HCT116 (cell line): ENCODE data around the gene PSME3IP1. TPM values are rescaled to one million over a fixed set of nuclear protein-coding genes. Genes with fewer than 3 reads are reported as not detected.

Experiments used
- ATAC-seq: fragments of 200-7000 bp; cut with Tn5 transposase; 2 replicates; pipeline ENCODE4 v1.9.1; 2020; ENCODE audit warnings: mild to moderate bottlenecking, moderate library complexity
- BruUV-seq: library from RNA; stranded (reverse); fragments of 400-500 nt; replicated peaks from 2 replicates; lab custom pipeline; 2021; lab: Mats Ljungman, UMichigan
- CTCF ChIA-PET: fragments of 300-600 bp; sonication (Branson Sonifier 250); formaldehyde crosslinking; loops from one replicate; lab custom pipeline; 2021; ENCODE audit warnings: antibody characterized with exemption; lab: Charles Lee
- POLR2A ChIA-PET: fragments of 300-600, 350-600 bp; sonication (Branson Sonifier 250); formaldehyde crosslinking; loops from one replicate; lab custom pipeline; 2021; ENCODE audit warnings: antibody characterized with exemption; lab: Charles Lee
- RAD21 ChIA-PET, 2 experiments: fragments of 300-600 bp; sonication (Branson Sonifier 250); formaldehyde crosslinking; loops; one replicate each; lab custom pipeline; 2023; ENCODE audit warnings: low total read pairs in 2 of 2; ENCODE audit not compliant: uncharacterized antibody in 2 of 2, unreplicated experiment in 2 of 2, low non-redundant PET in 1 of 2; lab: Charles Lee
- DNase-seq: peaks from one replicate; pipeline ENCODE4 v3.0.0-alpha.2; 2010; ENCODE audit warnings: low read depth, low spot score
- H2AFZ ChIP-seq: fragments of 200-600 bp; shearing (Covaris generic), sonication (generic); 2 replicates; pipeline ENCODE4 v1.6.1; 2017; ENCODE audit warnings: low read depth, mixed run types, mixed read lengths, antibody characterized with exemption, low read length; ENCODE audit not compliant: poor library complexity, severe bottlenecking
- H3K27ac ChIP-seq: 2 replicates; pipeline ENCODE4 v1.5.1; 2012; ENCODE audit warnings: low read depth, low read length
- H3K27me3 ChIP-seq: fragments of 200-600 bp; sonication (generic); 2 replicates; pipeline ENCODE4 v1.6.1; 2016; ENCODE audit warnings: mixed run types, low read length, mixed read lengths; ENCODE audit not compliant: insufficient read depth
- H3K36me3 ChIP-seq, 2 experiments: fragments of 200-500 bp in 1 of 2; fragments of 200-600 bp in 1 of 2; sonication (Bioruptor generic) in 1 of 2; sonication (generic) in 1 of 2; 2 replicates each; pipeline versions ENCODE4 v1.5.1 to v1.6.1; 2014 to 2016; ENCODE audit warnings: low read length in 2 of 2, inconsistent platforms in 1 of 2, mixed read lengths in 1 of 2, mixed run types in 1 of 2; ENCODE audit not compliant: insufficient read depth in 2 of 2, control insufficient read depth in 1 of 2
- H3K4me1 ChIP-seq, 2 experiments: fragments of 200-600 bp in 1 of 2; sonication (generic) in 1 of 2; 2 replicates each; pipeline versions ENCODE4 v1.5.1 to v1.6.1; 2012 to 2017; ENCODE audit warnings: low read length in 2 of 2, inconsistent platforms in 1 of 2, mild to moderate bottlenecking in 1 of 2, mixed read lengths in 1 of 2, mixed run types in 1 of 2, moderate library complexity in 1 of 2; ENCODE audit not compliant: insufficient read depth in 2 of 2, control insufficient read depth in 1 of 2
- H3K4me2 ChIP-seq: fragments of 200-600 bp; sonication (generic); 2 replicates; pipeline ENCODE4 v1.6.1; 2017; ENCODE audit warnings: mixed run types, low read length, mixed read lengths
- H3K4me3 ChIP-seq, 2 experiments: fragments of 200-600 bp in 1 of 2; sonication (generic) in 1 of 2; replicated peaks in 1 of 2; 2 replicates each; pipeline ENCODE4 v1.5.1; 2011 to 2016; ENCODE audit warnings: low read length in 2 of 2, control low read depth in 1 of 2, low read depth in 1 of 2, mild to moderate bottlenecking in 1 of 2, mixed read lengths in 1 of 2, mixed run types in 1 of 2
- H3K79me2 ChIP-seq: fragments of 200-600 bp; sonication (generic); 2 replicates; pipeline ENCODE4 v1.6.1; 2017; ENCODE audit warnings: mild to moderate bottlenecking, mixed run types, low read length, moderate library complexity, mixed read lengths; ENCODE audit not compliant: insufficient read depth
- H3K9ac ChIP-seq: fragments of 200-600 bp; sonication (generic); 2 replicates; pipeline ENCODE4 v1.6.1; 2016; ENCODE audit warnings: low read length, mixed read lengths
- H3K9me2 ChIP-seq: fragments of 200-600 bp; sonication (generic), shearing (Covaris generic); 2 replicates; pipeline ENCODE4 v1.6.1; 2017; ENCODE audit warnings: mixed run types, mild to moderate bottlenecking, moderate library complexity; ENCODE audit not compliant: insufficient read depth
- H3K9me3 ChIP-seq, 2 experiments: fragments of 200-500 bp in 1 of 2; fragments of 200-600 bp in 1 of 2; sonication (Bioruptor generic) in 1 of 2; sonication (generic) in 1 of 2; 2 replicates each; pipeline ENCODE4 v1.6.1; 2014 to 2017; ENCODE audit warnings: low read length in 2 of 2, mixed read lengths in 2 of 2, inconsistent platforms in 1 of 2, low read depth in 1 of 2, mild to moderate bottlenecking in 1 of 2, mixed run types in 1 of 2, moderate library complexity in 1 of 2; ENCODE audit not compliant: control insufficient read depth in 1 of 2, insufficient read depth in 1 of 2
- H4K20me1 ChIP-seq: fragments of 200-600 bp; sonication (generic), shearing (Covaris generic); 2 replicates; pipeline ENCODE4 v1.6.1; 2017; ENCODE audit warnings: mixed run types, mild to moderate bottlenecking, moderate library complexity; ENCODE audit not compliant: insufficient read depth
- ATF3 ChIP-seq: IDR thresholded peaks from 2 replicates; pipeline ENCODE4 v1.6.1; 2012
- CBX3 ChIP-seq: IDR thresholded peaks from 2 replicates; pipeline ENCODE4 v1.6.1; 2012; ENCODE audit warnings: low read depth
- CEBPB ChIP-seq: IDR thresholded peaks from 2 replicates; pipeline ENCODE4 v1.6.1; 2012; ENCODE audit warnings: low read depth
- CTCF ChIP-seq, 3 experiments: fragments of 200-600 bp in 1 of 3; sonication (generic) in 1 of 3; IDR thresholded peaks in 2 of 3; conservative IDR thresholded peaks in 1 of 3; 2 replicates each; pipeline ENCODE4 v1.5.1; 2012 to 2017; ENCODE audit warnings: low read depth in 2 of 3, low read length in 2 of 3, antibody characterized with exemption in 1 of 3, borderline replicate concordance in 1 of 3, control low read depth in 1 of 3, mild to moderate bottlenecking in 1 of 3, mixed read lengths in 1 of 3, mixed run types in 1 of 3, moderate library complexity in 1 of 3; ENCODE audit not compliant: insufficient read depth in 1 of 3
- EGR1 ChIP-seq: IDR thresholded peaks from 2 replicates; pipeline ENCODE4 v1.6.1; 2012; ENCODE audit warnings: low read depth
- ELF1 ChIP-seq: IDR thresholded peaks from 2 replicates; pipeline ENCODE4 v1.6.1; 2012; ENCODE audit warnings: low read depth, borderline replicate concordance
- EZH2 ChIP-seq: fragments of 200-600 bp; sonication (generic); IDR thresholded peaks from 2 replicates; pipeline ENCODE4 v1.6.1; 2017; ENCODE audit warnings: antibody characterized with exemption, mixed run types
- EZH2phosphoT487 ChIP-seq: fragments of 200-600 bp; IDR thresholded peaks from 2 replicates; pipeline ENCODE4 v1.6.1; 2018; ENCODE audit warnings: antibody characterized with exemption, borderline replicate concordance
- FOSL1 ChIP-seq: IDR thresholded peaks from 2 replicates; pipeline ENCODE4 v1.6.1; 2012; ENCODE audit warnings: low read depth
- JUND ChIP-seq: IDR thresholded peaks from 2 replicates; pipeline ENCODE4 v1.6.1; 2012
- MAX ChIP-seq: IDR thresholded peaks from 2 replicates; pipeline ENCODE4 v1.6.1; 2012
- POLR2A ChIP-seq: IDR thresholded peaks from 2 replicates; pipeline ENCODE4 v1.7.0; 2011; ENCODE audit warnings: borderline replicate concordance; ENCODE audit not compliant: insufficient read depth, insufficient read length; ENCODE audit errors: extremely low read depth
- POLR2AphosphoS5 ChIP-seq: IDR thresholded peaks from 2 replicates; pipeline ENCODE4 v1.6.1; 2011; ENCODE audit warnings: mild to moderate bottlenecking, low read depth, low read length, moderate library complexity
- RAD21 ChIP-seq: IDR thresholded peaks from 2 replicates; pipeline ENCODE4 v1.6.1; 2012; ENCODE audit warnings: low read depth, mild to moderate bottlenecking
- REST ChIP-seq: IDR thresholded peaks from 2 replicates; pipeline ENCODE4 v1.6.1; 2012; ENCODE audit warnings: low read depth
- SIN3A ChIP-seq: IDR thresholded peaks from 2 replicates; pipeline ENCODE4 v1.6.1; 2012; ENCODE audit warnings: low read depth
- SRF ChIP-seq: IDR thresholded peaks from 2 replicates; pipeline ENCODE4 v1.6.1; 2012; ENCODE audit warnings: low read depth
- TCF7L2 ChIP-seq: IDR thresholded peaks from 2 replicates; pipeline ENCODE4 v1.7.0; 2011; ENCODE audit warnings: borderline replicate concordance, inconsistent platforms; ENCODE audit not compliant: insufficient read depth, insufficient read length; ENCODE audit errors: extremely low read depth
- YY1 ChIP-seq: IDR thresholded peaks from 2 replicates; pipeline ENCODE4 v1.6.1; 2011; ENCODE audit warnings: low read length, low read depth, moderate library complexity, mild to moderate bottlenecking; ENCODE audit not compliant: insufficient replicate concordance; ENCODE audit errors: extremely low read depth
- ZNF274 ChIP-seq: fragments of 200-500 bp; sonication (Bioruptor generic); IDR thresholded peaks from 2 replicates; pipeline ENCODE4 v1.6.1; 2014; ENCODE audit warnings: mild to moderate bottlenecking, low read depth, low read length, inconsistent platforms
- intact Hi-C: fragments of 100-400 bp; cut with micrococcal nuclease; formaldehyde crosslinking; loops from 2 replicates; pipeline ENCODE4 v1.10.0; 2022
- total RNA-seq: library from RNA; stranded (reverse); gene quantifications from one replicate; pipeline ENCODE4 v1.2.1, GENCODE V29; 2021; ENCODE audit not compliant: unreplicated experiment

Gene PSME3IP1
- total RNA-seq, 1 experiment from 2014 or later, result 88.5 TPM

GRCh38 chr16:57163842-57164241 lies 22.0 kb downstream of the PSME3IP1 start:
- H2AFZ ChIP-seq, result no peak overlapping the region
- intact Hi-C loops, result no loop called here
- POLR2A ChIA-PET, result no interaction called here
- no peak overlapping the region for H3K27ac ChIP-seq
- no peaks in the 10 kb centered on the region for H3K27me3 ChIP-seq
- no peak overlapping the region for H3K9ac ChIP-seq
- no peaks in the 10 kb centered on the region for H3K9me3 ChIP-seq
- no peaks in the 10 kb centered on the region for H4K20me1 ChIP-seq
- ATAC-seq (no peak), DNase-seq (no peak)
- no peaks in the 10 kb centered on the region for H3K4me1 ChIP-seq
- peaks cover 40 to 47% of the 10 kb centered on the region in 2 experiments for H3K36me3 ChIP-seq
- no peak overlapping the region for H3K4me3 ChIP-seq
- no peaks in the 10 kb centered on the region for H3K79me2 ChIP-seq
- no peak for TF ChIP-seq TCF7L2
- TF ChIP-seq SIN3A, result no peak
- TF ChIP-seq CTCF (IDR thresholded peaks at IDR 0.05 in 2 of 3, conservative IDR thresholded peaks at IDR 0.05 in 1 of 3; ENCODE audit: borderline replicate concordance in 1 of 3, insufficient read depth in 1 of 3, low read depth in 2 of 3, low read length in 2 of 3), result no peak
- no peak for TF ChIP-seq CBX3
- no peak for TF ChIP-seq YY1
- TF ChIP-seq POLR2AphosphoS5, result no peak
- TF ChIP-seq POLR2A, result no peak
- no peak for TF ChIP-seq RAD21
- no peak for TF ChIP-seq ELF1
- no peak for TF ChIP-seq EZH2
- TF ChIP-seq CEBPB, result no peak
- TF ChIP-seq MAX, result no peak
- TF ChIP-seq ATF3, result no peak
- TF ChIP-seq JUND, result no peak
- TF ChIP-seq SRF, result no peak
- no peak for TF ChIP-seq FOSL1
- TF ChIP-seq ZNF274, result no peak
- TF ChIP-seq EGR1, result no peak
- no peak for TF ChIP-seq REST
- TF ChIP-seq EZH2phosphoT487, result no peak
- RAD21 ChIA-PET, result no interaction called here
- no TSS peak for BruUV-seq
- no peaks in the 10 kb centered on the region for H3K9me2 ChIP-seq
- H3K4me2 ChIP-seq, result no peak overlapping the region
- CTCF ChIA-PET, result no interaction called here
